ENCODE data around the gene ODAD2. TPM values are rescaled to one million over a fixed set of nuclear protein-coding genes. Genes with fewer than 3 reads are reported as not detected.

ODAD2 gene, protein sequence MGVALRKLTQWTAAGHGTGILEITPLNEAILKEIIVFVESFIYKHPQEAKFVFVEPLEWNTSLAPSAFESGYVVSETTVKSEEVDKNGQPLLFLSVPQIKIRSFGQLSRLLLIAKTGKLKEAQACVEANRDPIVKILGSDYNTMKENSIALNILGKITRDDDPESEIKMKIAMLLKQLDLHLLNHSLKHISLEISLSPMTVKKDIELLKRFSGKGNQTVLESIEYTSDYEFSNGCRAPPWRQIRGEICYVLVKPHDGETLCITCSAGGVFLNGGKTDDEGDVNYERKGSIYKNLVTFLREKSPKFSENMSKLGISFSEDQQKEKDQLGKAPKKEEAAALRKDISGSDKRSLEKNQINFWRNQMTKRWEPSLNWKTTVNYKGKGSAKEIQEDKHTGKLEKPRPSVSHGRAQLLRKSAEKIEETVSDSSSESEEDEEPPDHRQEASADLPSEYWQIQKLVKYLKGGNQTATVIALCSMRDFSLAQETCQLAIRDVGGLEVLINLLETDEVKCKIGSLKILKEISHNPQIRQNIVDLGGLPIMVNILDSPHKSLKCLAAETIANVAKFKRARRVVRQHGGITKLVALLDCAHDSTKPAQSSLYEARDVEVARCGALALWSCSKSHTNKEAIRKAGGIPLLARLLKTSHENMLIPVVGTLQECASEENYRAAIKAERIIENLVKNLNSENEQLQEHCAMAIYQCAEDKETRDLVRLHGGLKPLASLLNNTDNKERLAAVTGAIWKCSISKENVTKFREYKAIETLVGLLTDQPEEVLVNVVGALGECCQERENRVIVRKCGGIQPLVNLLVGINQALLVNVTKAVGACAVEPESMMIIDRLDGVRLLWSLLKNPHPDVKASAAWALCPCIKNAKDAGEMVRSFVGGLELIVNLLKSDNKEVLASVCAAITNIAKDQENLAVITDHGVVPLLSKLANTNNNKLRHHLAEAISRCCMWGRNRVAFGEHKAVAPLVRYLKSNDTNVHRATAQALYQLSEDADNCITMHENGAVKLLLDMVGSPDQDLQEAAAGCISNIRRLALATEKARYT
- total RNA-seq = 0.40 and 0.68 TPM in 2 replicates

DNA sequence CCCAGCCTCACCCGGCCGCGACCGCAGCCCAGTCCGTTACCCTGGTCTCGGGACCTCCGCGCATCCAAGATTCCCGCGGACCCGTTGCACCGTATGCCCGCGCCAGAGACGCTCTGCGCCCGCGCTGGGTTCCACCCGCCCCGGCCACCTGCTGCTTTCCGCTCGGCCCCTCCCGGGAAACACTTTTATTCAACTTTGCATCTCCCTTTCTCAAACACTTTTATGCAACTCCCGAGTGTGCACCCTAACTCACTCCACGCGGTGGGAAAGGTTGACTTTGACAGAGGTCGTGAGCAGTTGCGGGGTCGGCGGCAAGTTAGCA, at the start of gene ODAD2:
TSS of gene ODAD2 (minus strand) at position 126 of the 322 bp plus-strand sequence. CDS start 3,937 bp downstream, outside the sequence.

Data from aortic smooth muscle cell (primary cell).